Muscle layer of colon (tissue), 2 donors: ENCODE results near the gene FGB.
"Not testable (repeated sequence)": the region's sequence is repeated elsewhere in the genome, so short reads cannot be mapped to it uniquely, and the experiment has no call there.

ENCODE experiments used
- H3K27ac ChIP-seq: one replicate; pipeline ENCODE4 v1.7.0; 2013; ENCODE audit warnings: low read depth, mild to moderate bottlenecking, low read length, moderate library complexity
- H3K27me3 ChIP-seq, 2 donors: one replicate each; pipeline ENCODE4 v1.7.0; 2013; ENCODE audit warnings: low read length in 2 of 2, mild to moderate bottlenecking in 2 of 2; ENCODE audit not compliant: insufficient read depth in 2 of 2, control insufficient read depth in 1 of 2
- H3K36me3 ChIP-seq: one replicate; pipeline ENCODE4 v1.7.0; 2013; ENCODE audit warnings: mild to moderate bottlenecking, low read length; ENCODE audit not compliant: insufficient read depth
- H3K4me1 ChIP-seq: one replicate; pipeline ENCODE4 v1.7.0; 2013; ENCODE audit warnings: mild to moderate bottlenecking, low read length; ENCODE audit not compliant: insufficient read depth
- H3K4me3 ChIP-seq, 2 donors: one replicate each; pipeline ENCODE4 v1.7.0; 2013; ENCODE audit warnings: low read length in 2 of 2, low read depth in 1 of 2, mild to moderate bottlenecking in 1 of 2, moderate library complexity in 1 of 2
- H3K9ac ChIP-seq: one replicate; pipeline ENCODE4 v1.7.0; 2013; ENCODE audit warnings: low read length
- H3K9me3 ChIP-seq: one replicate; pipeline ENCODE4 v1.7.0; 2013; ENCODE audit warnings: mild to moderate bottlenecking, low read length
- donor health status: abdominal sarcoma.
- donor health status: Adenocarcinoma of cecum.

Gene FGB

GRCh38 chr4:154586296-154587033 lies 23.7 kb downstream of the FGB start:
- no peaks in the 10 kb centered on the region for H3K4me1 ChIP-seq
- no peak overlapping the region for H3K27ac ChIP-seq
- no peaks in the 10 kb centered on the region for H3K36me3 ChIP-seq
- no peak overlapping the region for H3K9ac ChIP-seq
- no peaks in the 10 kb centered on the region for H3K27me3 ChIP-seq
- H3K9me3 ChIP-seq, result no peaks in the 10 kb centered on the region
- no peak overlapping the region for H3K4me3 ChIP-seq

- H3K4me3 ChIP-seq, result no peak overlapping the region
- no peak overlapping the region for H3K9ac ChIP-seq
- no peaks in the 10 kb centered on the region for H3K4me1 ChIP-seq
- H3K27me3 ChIP-seq, result no peaks in the 10 kb centered on the region
- H3K9me3 ChIP-seq, result no peaks in the 10 kb centered on the region
- no peaks in the 10 kb centered on the region for H3K36me3 ChIP-seq
- H3K27ac ChIP-seq, result no peak overlapping the region
These were observed 25.4 kb downstream of the FGB start for GRCh38 chr4:154588198-154588597.

- Histone ChIP-seq H3K36me3 (no peaks in the 10 kb centered on the region), H3K9me3 (no peaks in the 10 kb centered on the region), H3K4me1 (no peaks in the 10 kb centered on the region), H3K27me3 (no peaks in the 10 kb centered on the region), H3K4me3 (no peak overlapping the region), H3K9ac (no peak overlapping the region), H3K27ac (no peak overlapping the region)
These were observed 26.7 kb downstream of the FGB start for GRCh38 chr4:154589296-154590197.

- Histone ChIP-seq H3K4me3 (no peak within 1 kb of the TSS), H3K9ac (no peak within 1 kb of the TSS), H3K36me3 (no peaks in the 10 kb centered on the region), H3K4me1 (no peaks in the 10 kb centered on the region), H3K27ac (no peak within 1 kb of the TSS), H3K9me3 (no peaks in the 10 kb centered on the region), H3K27me3 (no peaks in the 10 kb centered on the region)
These were observed 27.7 kb downstream of the FGB start, which contains the start of gene FGA for GRCh38 chr4:154590329-154591006. Gene FGA (minus strand): TSS chr4:154590742. CDS start chr4:154590687, 55 bp downstream.

GRCh38 chr4:154591890-154592289 lies 29.1 kb downstream of the FGB start:
- H3K36me3 ChIP-seq, result no peaks in the 10 kb centered on the region
- H3K9ac ChIP-seq, result no peak overlapping the region
- H3K27me3 ChIP-seq, result no peaks in the 10 kb centered on the region
- no peak overlapping the region for H3K27ac ChIP-seq
- H3K9me3 ChIP-seq, result no peaks in the 10 kb centered on the region
- no peaks in the 10 kb centered on the region for H3K4me1 ChIP-seq
- H3K4me3 ChIP-seq, result no peak overlapping the region

GRCh38 chr4:154593868-154594267 lies 31.1 kb downstream of the FGB start:
- Histone ChIP-seq H3K9ac (no peak overlapping the region), H3K27ac (no peak overlapping the region), H3K9me3 (no peaks in the 10 kb centered on the region), H3K36me3 (no peaks in the 10 kb centered on the region), H3K4me3 (no peak overlapping the region), H3K4me1 (no peaks in the 10 kb centered on the region), H3K27me3 (no peaks in the 10 kb centered on the region)

GRCh38 chr4:154594343-154594742 lies 31.5 kb downstream of the FGB start:
- not testable (repeated sequence) for H3K36me3 ChIP-seq, H3K4me1 ChIP-seq, H3K9ac ChIP-seq, H3K9me3 ChIP-seq, H3K4me3 ChIP-seq, H3K27ac ChIP-seq, H3K27me3 ChIP-seq

GRCh38 chr4:154595807-154596206 lies 33.0 kb downstream of the FGB start:
- Histone ChIP-seq H3K27me3 (no peaks in the 10 kb centered on the region), H3K9ac (no peak overlapping the region), H3K4me3 (no peak overlapping the region), H3K4me1 (no peaks in the 10 kb centered on the region), H3K27ac (no peak overlapping the region), H3K9me3 (no peaks in the 10 kb centered on the region), H3K36me3 (no peaks in the 10 kb centered on the region)

- not testable (repeated sequence) for H3K9me3 ChIP-seq, H3K9ac ChIP-seq, H3K27ac ChIP-seq, H3K4me3 ChIP-seq, H3K4me1 ChIP-seq, H3K36me3 ChIP-seq, H3K27me3 ChIP-seq
These were observed 34.5 kb downstream of the FGB start for GRCh38 chr4:154597281-154597680.

GRCh38 chr4:154597798-154598774 lies 35.3 kb downstream of the FGB start:
- Histone ChIP-seq H3K4me3 (no peak overlapping the region), H3K27ac (no peak overlapping the region), H3K9ac (no peak overlapping the region)

More at GRCh38 chr4:154597798-154598774, 35.3 kb downstream of the FGB start:
- H3K4me1 ChIP-seq, result no peaks in the 10 kb centered on the region
- H3K9me3 ChIP-seq, result no peaks in the 10 kb centered on the region
- H3K36me3 ChIP-seq, result no peaks in the 10 kb centered on the region
- no peaks in the 10 kb centered on the region for H3K27me3 ChIP-seq
